ENCODE data around the gene SCP2.

DNA sequence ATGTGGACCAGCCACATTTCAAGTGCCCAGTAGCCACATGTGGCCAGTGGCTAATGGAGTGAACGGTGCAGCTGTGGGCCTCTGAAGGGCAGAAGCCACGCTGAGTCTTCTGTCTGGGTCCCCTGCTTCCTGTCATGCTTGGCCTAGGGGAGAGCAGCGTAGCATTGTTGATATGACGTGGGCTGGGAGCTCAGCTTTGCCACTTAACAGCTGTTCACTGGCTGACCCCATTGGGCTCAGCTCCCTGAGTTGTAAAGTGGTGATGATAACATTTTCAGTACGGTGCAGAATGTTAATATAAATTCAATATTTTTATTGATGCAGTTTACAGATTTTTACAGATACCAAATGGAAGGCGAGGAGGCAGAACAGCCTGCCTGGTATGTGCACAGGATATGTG, 139.4 kb downstream of the SCP2 start:
- TF ChIP-seq, protein P1, sequence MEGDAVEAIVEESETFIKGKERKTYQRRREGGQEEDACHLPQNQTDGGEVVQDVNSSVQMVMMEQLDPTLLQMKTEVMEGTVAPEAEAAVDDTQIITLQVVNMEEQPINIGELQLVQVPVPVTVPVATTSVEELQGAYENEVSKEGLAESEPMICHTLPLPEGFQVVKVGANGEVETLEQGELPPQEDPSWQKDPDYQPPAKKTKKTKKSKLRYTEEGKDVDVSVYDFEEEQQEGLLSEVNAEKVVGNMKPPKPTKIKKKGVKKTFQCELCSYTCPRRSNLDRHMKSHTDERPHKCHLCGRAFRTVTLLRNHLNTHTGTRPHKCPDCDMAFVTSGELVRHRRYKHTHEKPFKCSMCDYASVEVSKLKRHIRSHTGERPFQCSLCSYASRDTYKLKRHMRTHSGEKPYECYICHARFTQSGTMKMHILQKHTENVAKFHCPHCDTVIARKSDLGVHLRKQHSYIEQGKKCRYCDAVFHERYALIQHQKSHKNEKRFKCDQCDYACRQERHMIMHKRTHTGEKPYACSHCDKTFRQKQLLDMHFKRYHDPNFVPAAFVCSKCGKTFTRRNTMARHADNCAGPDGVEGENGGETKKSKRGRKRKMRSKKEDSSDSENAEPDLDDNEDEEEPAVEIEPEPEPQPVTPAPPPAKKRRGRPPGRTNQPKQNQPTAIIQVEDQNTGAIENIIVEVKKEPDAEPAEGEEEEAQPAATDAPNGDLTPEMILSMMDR (IDR thresholded peaks at IDR 0.05), result no peak
- TF ChIP-seq POLR2A (IDR thresholded peaks at IDR 0.05), result no peak

Data from esophagus squamous epithelium (tissue), 4 donors.